ENCODE results near the gene LMNTD2.

- TF ChIP-seq POLR2A (IDR thresholded peaks at IDR 0.05): no peak
- TF ChIP-seq CTCF (IDR thresholded peaks at IDR 0.05): no peak
- no peak for TF ChIP-seq POLR2AphosphoS5 (IDR thresholded peaks at IDR 0.05)
Measured at GRCh38 chr11:512761-513595, 47.6 kb downstream of the LMNTD2 start.
